ENCODE measurements around the gene VRK2. TPM values are rescaled to one million over a fixed set of nuclear protein-coding genes. Genes with fewer than 3 reads are reported as not detected.
A peak's percentile ranks its signal among the peaks of the same experiment; 100 is the strongest.

The VRK2 gene
- total RNA-seq: 11.2 TPM

- DNase-seq: peak; percentile 43
Measured at GRCh38 chr2:58046585-58047372, at the start of gene VRK2. TSS of gene VRK2 (plus strand) at chr2:58046806. CDS start at chr2:58048832, 2,026 bp downstream.

- no peak for DNase-seq
Measured at GRCh38 chr2:58006256-58006951, 40.2 kb upstream of the VRK2 start.

- no peak for DNase-seq
Measured at GRCh38 chr2:58006952-58007284, 39.7 kb upstream of the VRK2 start.

- DNase-seq: no peak
Measured at GRCh38 chr2:58010599-58010998, 36.0 kb upstream of the VRK2 start.

- no peak for DNase-seq
Measured at GRCh38 chr2:58019229-58019628, 27.4 kb upstream of the VRK2 start.

GRCh38 chr2:58025150-58025933 lies 21.3 kb upstream of the VRK2 start:
- DNase-seq: no peak

GRCh38 chr2:58027029-58027428 lies 19.6 kb upstream of the VRK2 start:
- no peak for DNase-seq

GRCh38 chr2:58030771-58031170 lies 15.8 kb upstream of the VRK2 start:
- no peak for DNase-seq

- DNase-seq: no peak
Measured at GRCh38 chr2:58032016-58032763, 14.4 kb upstream of the VRK2 start.

- no peak for DNase-seq
Measured at GRCh38 chr2:58032764-58033080, 13.9 kb upstream of the VRK2 start.

DNA sequence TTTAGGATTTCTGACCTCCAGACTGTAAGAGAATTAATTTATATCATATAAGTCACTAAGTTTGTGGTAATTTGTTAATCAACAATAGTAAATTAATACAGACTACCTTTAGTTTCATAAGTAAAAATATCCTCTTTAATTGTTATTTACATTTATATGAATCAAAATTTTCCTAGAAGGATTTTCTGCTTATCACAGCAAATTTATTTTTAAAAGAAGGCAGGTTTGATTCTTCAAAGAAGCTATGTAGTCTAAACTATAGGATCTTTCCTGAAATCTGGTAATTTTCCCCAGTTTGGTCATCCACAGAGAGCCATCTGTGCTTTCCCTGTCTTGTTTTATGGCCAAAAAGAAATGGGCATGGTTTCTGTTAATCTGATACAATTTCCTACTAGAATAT lies 13.1 kb upstream of the VRK2 start:
- no peak for DNase-seq

- no peak for DNase-seq
Measured at GRCh38 chr2:58035352-58035751, 11.3 kb upstream of the VRK2 start.

GRCh38 chr2:58039170-58039611 lies 7.4 kb upstream of the VRK2 start:
- no peak for DNase-seq

GRCh38 chr2:58042486-58042970 lies 4.1 kb upstream of the VRK2 start:
- no peak for DNase-seq

DNA sequence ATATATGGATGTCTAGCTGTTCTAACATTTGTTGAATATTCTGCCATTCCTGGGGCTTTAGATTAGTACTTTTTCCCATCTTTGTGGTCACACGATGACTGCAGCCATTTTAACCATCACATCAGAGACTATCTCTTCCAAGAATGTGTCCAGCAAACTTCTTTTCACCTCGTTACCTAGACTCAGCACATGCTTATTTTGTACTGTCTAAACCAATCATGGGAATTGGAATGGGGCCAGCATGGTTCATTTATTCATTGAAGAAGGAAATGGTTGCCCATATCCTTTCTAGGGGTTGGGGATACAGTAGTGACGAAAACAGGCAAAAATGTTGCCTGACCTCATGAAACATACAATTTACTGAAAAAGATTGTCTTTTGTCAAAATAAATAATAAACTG lies 2.5 kb upstream of the VRK2 start:
- DNase-seq: no peak

- DNase-seq: no peak
Measured at GRCh38 chr2:58045580-58046334, 849 bp upstream of the VRK2 start.

DNA sequence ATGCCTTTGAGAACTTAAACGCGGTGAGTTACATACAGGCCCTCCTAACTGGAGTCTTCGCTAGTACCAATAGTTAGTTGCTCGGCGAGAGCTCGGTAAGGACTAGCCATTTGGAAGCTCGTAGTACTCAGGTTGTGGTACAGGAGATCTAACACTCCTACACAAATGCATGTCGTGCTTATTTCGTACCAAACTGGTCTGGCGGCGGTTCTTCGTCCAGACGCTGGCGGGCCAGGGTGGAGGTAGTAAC lies 346 bp upstream of the VRK2 start:
- DNase-seq: no peak

GRCh38 chr2:58047373-58047935 lies 848 bp downstream of the VRK2 start:
- DNase-seq: no peak

GRCh38 chr2:58047961-58048360 lies 1.4 kb downstream of the VRK2 start:
- no peak for DNase-seq

GRCh38 chr2:58051445-58051844 lies 4.8 kb downstream of the VRK2 start:
- no peak for DNase-seq

GRCh38 chr2:58052978-58053377 lies 6.4 kb downstream of the VRK2 start:
- no peak for DNase-seq

GRCh38 chr2:58054264-58054663 lies 7.7 kb downstream of the VRK2 start:
- DNase-seq: no peak

Data from occipital lobe (tissue), 2 donors.